K562 (cell line): ENCODE measurements around the gene NAT9.

Source experiments
- FOXA1 ChIP-seq: fragments of 450-650 bp; IDR thresholded peaks from 2 replicates; pipeline ENCODE4 v1.6.1; 2016; ENCODE audit warnings: mild to moderate bottlenecking, borderline replicate concordance
- GATA2 ChIP-seq: sonication (generic); formaldehyde crosslinking; IDR thresholded peaks from 2 replicates; pipeline ENCODE4 v1.4.0; 2020; ENCODE audit warnings: mild to moderate bottlenecking, missing genetic modification reagents
- POLR2A ChIP-seq: fragments of 450-650 bp; conservative IDR thresholded peaks from 2 replicates; pipeline ENCODE4 v1.6.1; 2016
- RBBP5 ChIP-seq: fragments of 200-600 bp; sonication (generic); IDR thresholded peaks from 2 replicates; pipeline ENCODE4 v1.6.1; 2012; ENCODE audit warnings: borderline replicate concordance, mild to moderate bottlenecking, low read length, control low read depth, inconsistent platforms; ENCODE audit not compliant: insufficient read depth, poor library complexity, severe bottlenecking
- SMARCC2 ChIP-seq: fragments of 450-650 bp; IDR thresholded peaks from 2 replicates; pipeline ENCODE4 v1.6.1; 2017; ENCODE audit warnings: antibody characterized with exemption, moderate library complexity, mild to moderate bottlenecking, low read depth
- SNRNP70 ChIP-seq: fragments of 200-400 bp; formaldehyde crosslinking; optimal IDR thresholded peaks from 2 replicates; pipeline ENCODE3; 2017; ENCODE audit warnings: low read depth, low read length
- ZFX ChIP-seq: sonication (generic); formaldehyde crosslinking; IDR thresholded peaks from 2 replicates; pipeline ENCODE4 v1.8.0; 2022; ENCODE audit warnings: mild to moderate bottlenecking, missing genetic modification reagents, moderate library complexity
- ZNF274 ChIP-seq: IDR thresholded peaks from 2 replicates; pipeline ENCODE4 v1.6.1; 2011; ENCODE audit warnings: low read depth, mild to moderate bottlenecking, low read length, moderate library complexity, borderline replicate concordance
- ZNF282 ChIP-seq: sonication (generic); formaldehyde crosslinking; IDR thresholded peaks from 2 replicates; pipeline ENCODE4 v1.8.1; 2023; ENCODE audit warnings: missing genetic modification reagents
- TF ChIP-seq, protein P1 (sequence below): sonication (generic); formaldehyde crosslinking; IDR thresholded peaks from 2 replicates; pipeline ENCODE4 v1.8.0; 2022; ENCODE audit warnings: mild to moderate bottlenecking, missing genetic modification reagents
- TF ChIP-seq, protein P2 (sequence below), 2 experiments: IDR thresholded peaks; 2 replicates each; pipeline ENCODE4 v1.6.1; 2011; ENCODE audit warnings: borderline replicate concordance in 1 of 2, control low read depth in 1 of 2, low read depth in 1 of 2, low read length in 1 of 2, mild to moderate bottlenecking in 1 of 2, mixed read lengths in 1 of 2, moderate library complexity in 1 of 2; ENCODE audit not compliant: insufficient read depth in 1 of 2, insufficient read length in 1 of 2, poor library complexity in 1 of 2, severe bottlenecking in 1 of 2; ENCODE audit errors: extremely low read depth in 1 of 2
- TF ChIP-seq, protein P3 (sequence below): fragments of 450-650 bp; formaldehyde crosslinking; IDR thresholded peaks from 2 replicates; pipeline ENCODE4 v1.4.0; 2020; ENCODE audit warnings: mild to moderate bottlenecking, moderate library complexity
- TF ChIP-seq, protein P4 (sequence below), 3 experiments: fragments of 200-800 bp in 1 of 3; sonication (Bioruptor generic) in 1 of 3; sonication (generic) in 1 of 3; formaldehyde crosslinking in 1 of 3; IDR thresholded peaks; 2 replicates each; pipeline versions ENCODE4 v1.6.1 to v1.8.0; 2016 to 2022; ENCODE audit warnings: mild to moderate bottlenecking in 2 of 3, missing compliant biosample characterization in 2 of 3, missing genetic modification characterization in 2 of 3, missing genetic modification reagents in 1 of 3

DNA sequence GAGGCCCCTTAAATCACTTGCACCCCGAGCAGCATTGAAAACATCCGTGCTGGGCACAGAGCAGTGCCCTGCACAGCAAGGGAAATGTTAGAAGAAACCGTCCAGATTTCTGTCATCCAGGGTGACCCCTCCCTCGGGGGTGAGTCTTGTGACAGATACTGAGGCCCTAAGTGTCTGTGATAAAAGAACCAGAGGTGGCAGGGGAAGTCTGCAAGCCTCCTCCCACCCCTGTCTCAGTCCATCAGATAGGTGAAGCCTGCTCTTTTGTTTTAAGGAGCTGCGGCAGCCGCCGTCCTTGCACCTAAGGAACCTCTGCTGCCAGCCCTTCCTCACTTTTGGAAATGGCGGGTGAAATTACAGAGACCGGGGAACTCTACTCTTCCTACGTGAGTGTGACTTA is 845 bp upstream of the NAT9 start:
- TF ChIP-seq POLR2A, result no peak
- no peak for TF ChIP-seq RBBP5
- no peak for TF ChIP-seq ZNF274
- TF ChIP-seq, protein P1, sequence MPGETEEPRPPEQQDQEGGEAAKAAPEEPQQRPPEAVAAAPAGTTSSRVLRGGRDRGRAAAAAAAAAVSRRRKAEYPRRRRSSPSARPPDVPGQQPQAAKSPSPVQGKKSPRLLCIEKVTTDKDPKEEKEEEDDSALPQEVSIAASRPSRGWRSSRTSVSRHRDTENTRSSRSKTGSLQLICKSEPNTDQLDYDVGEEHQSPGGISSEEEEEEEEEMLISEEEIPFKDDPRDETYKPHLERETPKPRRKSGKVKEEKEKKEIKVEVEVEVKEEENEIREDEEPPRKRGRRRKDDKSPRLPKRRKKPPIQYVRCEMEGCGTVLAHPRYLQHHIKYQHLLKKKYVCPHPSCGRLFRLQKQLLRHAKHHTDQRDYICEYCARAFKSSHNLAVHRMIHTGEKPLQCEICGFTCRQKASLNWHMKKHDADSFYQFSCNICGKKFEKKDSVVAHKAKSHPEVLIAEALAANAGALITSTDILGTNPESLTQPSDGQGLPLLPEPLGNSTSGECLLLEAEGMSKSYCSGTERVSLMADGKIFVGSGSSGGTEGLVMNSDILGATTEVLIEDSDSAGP, result no peak
- no peak for TF ChIP-seq SMARCC2
- TF ChIP-seq ZNF282 (CRISPR knock-in tag), result no peak
- no peak for TF ChIP-seq GATA2 (CRISPR knock-in tag)
- TF ChIP-seq, protein P2, sequence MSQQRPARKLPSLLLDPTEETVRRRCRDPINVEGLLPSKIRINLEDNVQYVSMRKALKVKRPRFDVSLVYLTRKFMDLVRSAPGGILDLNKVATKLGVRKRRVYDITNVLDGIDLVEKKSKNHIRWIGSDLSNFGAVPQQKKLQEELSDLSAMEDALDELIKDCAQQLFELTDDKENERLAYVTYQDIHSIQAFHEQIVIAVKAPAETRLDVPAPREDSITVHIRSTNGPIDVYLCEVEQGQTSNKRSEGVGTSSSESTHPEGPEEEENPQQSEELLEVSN (IDR thresholded peaks at IDR 0.05; ENCODE audit: borderline replicate concordance in 1 of 2, extremely low read depth in 1 of 2, insufficient read depth in 1 of 2, insufficient read length in 1 of 2, low read depth in 1 of 2, low read length in 1 of 2, poor library complexity in 1 of 2, severe bottlenecking in 1 of 2), result no peak
- TF ChIP-seq, protein P3, sequence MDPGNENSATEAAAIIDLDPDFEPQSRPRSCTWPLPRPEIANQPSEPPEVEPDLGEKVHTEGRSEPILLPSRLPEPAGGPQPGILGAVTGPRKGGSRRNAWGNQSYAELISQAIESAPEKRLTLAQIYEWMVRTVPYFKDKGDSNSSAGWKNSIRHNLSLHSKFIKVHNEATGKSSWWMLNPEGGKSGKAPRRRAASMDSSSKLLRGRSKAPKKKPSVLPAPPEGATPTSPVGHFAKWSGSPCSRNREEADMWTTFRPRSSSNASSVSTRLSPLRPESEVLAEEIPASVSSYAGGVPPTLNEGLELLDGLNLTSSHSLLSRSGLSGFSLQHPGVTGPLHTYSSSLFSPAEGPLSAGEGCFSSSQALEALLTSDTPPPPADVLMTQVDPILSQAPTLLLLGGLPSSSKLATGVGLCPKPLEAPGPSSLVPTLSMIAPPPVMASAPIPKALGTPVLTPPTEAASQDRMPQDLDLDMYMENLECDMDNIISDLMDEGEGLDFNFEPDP, result no peak
- TF ChIP-seq, protein P4, sequence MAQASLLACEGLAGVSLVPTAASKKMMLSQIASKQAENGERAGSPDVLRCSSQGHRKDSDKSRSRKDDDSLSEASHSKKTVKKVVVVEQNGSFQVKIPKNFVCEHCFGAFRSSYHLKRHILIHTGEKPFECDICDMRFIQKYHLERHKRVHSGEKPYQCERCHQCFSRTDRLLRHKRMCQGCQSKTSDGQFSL (CRISPR knock-in tag; IDR thresholded peaks at IDR 0.05), result no peak
- TF ChIP-seq, protein P4 (tag; IDR thresholded peaks at IDR 0.05), result 0 out of 4 replicates have a peak, but pooled peaks of 1 of the 2 experiments have one; percentile 24
- TF ChIP-seq ZFX (CRISPR knock-in tag), result no peak
- no peak for TF ChIP-seq FOXA1
- no peak for TF ChIP-seq SNRNP70
